ENCODE measurements around the gene RAPGEF6. TPM values are rescaled to one million over a fixed set of nuclear protein-coding genes. Genes with fewer than 3 reads are reported as not detected.

The RAPGEF6 gene
- total and polyA plus RNA-seq, 4 donors = 3.9 to 73.1 (median 10.8) TPM

GRCh38 chr5:131630208-131630962, 4.6 kb downstream of the RAPGEF6 start:
- no peak for ATAC-seq (ENCODE audit: insufficient read depth, low FRiP score)
- Histone ChIP-seq H3K9ac (ENCODE audit: insufficient read depth in 1 of 2, low read length in 2 of 2) (no peak overlapping the region), H3K36me3 (ENCODE audit: control insufficient read depth in 4 of 4, insufficient read depth in 4 of 4, low read length in 4 of 4) (peaks cover 0 to 3% (median 0%) of the 10 kb centered on the region in 4 donors), H3K9me3 (ENCODE audit: control insufficient read depth in 4 of 4, insufficient read depth in 3 of 4, low read length in 3 of 4) (no peaks in the 10 kb centered on the region), H3K4me3 (no peak overlapping the region), H3K4me1 (ENCODE audit: control insufficient read depth in 5 of 5, insufficient read depth in 5 of 5, low read length in 5 of 5) (peaks cover 0 to 20% (median 8%) of the 10 kb centered on the region in 5 donors), H3K27me3 (ENCODE audit: control insufficient read depth in 3 of 3, insufficient read depth in 3 of 3, low read length in 2 of 3) (no peaks in the 10 kb centered on the region), H3K27ac (ENCODE audit: low read depth in 1 of 2, low read length in 1 of 2) (no peak overlapping the region)
- no peak for TF ChIP-seq CTCF (IDR thresholded peaks at IDR 0.05; ENCODE audit: control extremely low read depth, extremely low read depth)
- WGBS, 2 donors = 59 to 62% methylated on average over 4 of the region's 4 CpGs
- no peak for DNase-seq

- ATAC-seq (ENCODE audit: insufficient read depth, low FRiP score) = no peak
- no peak overlapping the region for H3K4me3 ChIP-seq
- peaks cover 0 to 3% (median 0%) of the 10 kb centered on the region in 4 donors for H3K36me3 ChIP-seq (ENCODE audit: control insufficient read depth in 4 of 4, insufficient read depth in 4 of 4, low read length in 4 of 4)
- no peaks in the 10 kb centered on the region for H3K9me3 ChIP-seq (ENCODE audit: control insufficient read depth in 4 of 4, insufficient read depth in 3 of 4, low read length in 3 of 4)
- no peak for TF ChIP-seq CTCF (IDR thresholded peaks at IDR 0.05; ENCODE audit: control extremely low read depth, extremely low read depth)
- H3K4me1 ChIP-seq (ENCODE audit: control insufficient read depth in 5 of 5, insufficient read depth in 5 of 5, low read length in 5 of 5) = peaks cover 0 to 21% (median 8%) of the 10 kb centered on the region in 5 donors
- no peak for DNase-seq
- H3K9ac ChIP-seq (ENCODE audit: insufficient read depth in 1 of 2, low read length in 2 of 2) = no peak overlapping the region
- no peaks in the 10 kb centered on the region for H3K27me3 ChIP-seq (ENCODE audit: control insufficient read depth in 3 of 3, insufficient read depth in 3 of 3, low read length in 2 of 3)
- 90 to 95% methylated on average over 1 of the region's 1 CpG for WGBS, 2 donors
- H3K27ac ChIP-seq (ENCODE audit: low read depth in 1 of 2, low read length in 1 of 2) = no peak overlapping the region
Observed at GRCh38 chr5:131628990-131629389, 6.0 kb downstream of the RAPGEF6 start.

GRCh38 chr5:131627207-131627865, 7.7 kb downstream of the RAPGEF6 start:
- Histone ChIP-seq H3K4me3 (no peak overlapping the region), H3K27me3 (ENCODE audit: control insufficient read depth in 3 of 3, insufficient read depth in 3 of 3, low read length in 2 of 3) (no peaks in the 10 kb centered on the region), H3K9ac (ENCODE audit: insufficient read depth in 1 of 2, low read length in 2 of 2) (no peak overlapping the region), H3K27ac (ENCODE audit: low read depth in 1 of 2, low read length in 1 of 2) (no peak overlapping the region), H3K36me3 (ENCODE audit: control insufficient read depth in 4 of 4, insufficient read depth in 4 of 4, low read length in 4 of 4) (peaks cover 0 to 3% (median 0%) of the 10 kb centered on the region in 4 donors), H3K9me3 (ENCODE audit: control insufficient read depth in 4 of 4, insufficient read depth in 3 of 4, low read length in 3 of 4) (no peaks in the 10 kb centered on the region), H3K4me1 (ENCODE audit: control insufficient read depth in 5 of 5, insufficient read depth in 5 of 5, low read length in 5 of 5) (peaks cover 0 to 25% (median 0%) of the 10 kb centered on the region in 5 donors)
- DNase-seq = no peak
- WGBS, 2 donors = 87 to 95% methylated on average over 4 of the region's 4 CpGs
- no peak for ATAC-seq (ENCODE audit: insufficient read depth, low FRiP score)
- TF ChIP-seq CTCF (IDR thresholded peaks at IDR 0.05; ENCODE audit: control extremely low read depth, extremely low read depth) = no peak
